Left forelimb (tissue), 1 donor: ENCODE results near the gene PARD3B.
"Not testable (repeated sequence)": the region's sequence is repeated elsewhere in the genome, so short reads cannot be mapped to it uniquely, and the experiment has no call there.

Experiments used
- DNase-seq: peaks from one replicate; pipeline ENCODE4 v3.0.0-alpha.2; 2018; ENCODE audit warnings: low spot score

PARD3B gene

DNA sequence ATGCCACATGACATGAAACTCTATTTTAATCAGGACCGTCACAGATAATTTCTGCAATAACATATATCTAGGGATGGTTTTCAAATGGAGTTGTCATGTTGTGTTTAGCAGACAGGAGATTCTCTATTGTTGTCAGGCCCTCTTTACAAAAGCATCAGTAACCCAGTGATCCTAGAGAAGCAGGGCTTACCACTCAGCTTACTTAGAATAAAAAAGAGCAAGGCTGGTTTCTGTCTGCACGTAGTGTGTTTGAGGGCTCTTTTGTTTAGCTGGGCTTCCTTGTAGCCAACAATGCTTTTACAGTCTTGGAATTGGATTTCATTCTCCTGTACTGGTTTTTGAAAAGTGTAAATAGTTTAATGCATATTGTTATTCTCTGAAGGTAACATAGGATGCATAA, 926.5 kb downstream of the PARD3B start:
- no peak for DNase-seq

DNA sequence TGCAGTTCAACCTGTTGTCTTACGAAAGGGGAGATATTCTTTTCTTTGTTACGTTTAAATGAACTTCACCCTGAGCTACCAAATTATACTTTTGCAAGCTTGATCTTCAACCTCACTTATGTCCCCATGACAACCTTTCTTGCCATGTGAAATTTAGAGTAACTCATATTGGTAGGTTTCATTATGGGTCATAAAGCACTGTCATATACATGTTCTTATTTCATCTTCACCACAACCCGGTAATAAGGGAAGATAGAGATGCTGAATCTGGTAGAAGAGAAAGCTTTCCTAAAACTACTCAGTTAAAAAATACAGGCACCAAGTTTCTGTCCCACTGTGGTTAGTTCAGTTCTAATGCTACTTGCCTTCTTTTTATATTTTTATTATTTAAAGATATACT, 928.5 kb downstream of the PARD3B start:
- no peak for DNase-seq

DNA sequence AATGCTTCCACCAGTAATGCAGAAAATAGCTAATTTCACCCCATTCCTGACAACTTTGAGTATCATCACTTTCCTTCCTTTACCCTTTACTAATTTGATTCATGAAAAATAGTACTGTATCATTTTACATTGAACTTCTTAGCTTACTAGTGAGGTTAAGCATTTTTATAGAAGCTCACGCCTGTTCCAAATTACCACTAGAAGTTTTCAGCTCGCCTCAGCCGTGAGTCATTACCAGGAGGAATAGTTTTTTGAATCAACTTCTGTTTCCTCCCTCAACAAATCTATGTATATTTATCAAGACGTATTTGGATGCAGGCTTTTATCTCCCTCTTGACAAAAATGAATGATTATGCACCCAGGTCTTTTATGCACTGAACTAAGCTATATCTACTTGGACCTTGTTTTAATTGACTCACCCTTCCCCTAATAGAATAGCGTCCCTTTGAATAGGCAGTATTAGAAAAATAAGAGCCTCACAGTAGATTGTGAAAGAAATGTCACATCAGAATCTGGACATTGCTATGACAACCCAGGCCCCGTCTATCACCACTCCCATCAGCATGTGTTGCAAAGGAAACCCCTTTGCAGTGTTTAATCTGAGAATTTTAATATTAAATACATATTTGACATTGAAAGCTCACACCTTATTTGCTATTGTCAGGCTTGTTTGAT, 929.6 kb downstream of the PARD3B start:
- no peak for DNase-seq

DNA sequence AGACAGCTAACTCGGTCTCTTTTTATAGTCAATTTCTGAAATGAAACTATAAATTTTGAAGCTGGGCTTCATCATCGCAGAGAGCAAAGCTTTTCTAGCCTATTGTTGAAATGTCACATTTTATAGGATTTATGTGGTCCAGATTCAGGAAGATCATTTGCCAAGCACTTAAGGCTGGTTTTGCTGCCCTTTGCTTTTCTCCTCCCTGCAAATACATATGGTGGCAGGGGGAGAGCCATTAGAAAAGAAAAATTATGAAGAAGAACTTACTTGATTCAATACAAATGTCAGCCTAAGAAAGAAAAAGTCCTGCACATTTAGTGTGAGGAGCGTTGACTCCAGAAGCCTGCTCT, 930.1 kb downstream of the PARD3B start:
- DNase-seq, result no peak

DNA sequence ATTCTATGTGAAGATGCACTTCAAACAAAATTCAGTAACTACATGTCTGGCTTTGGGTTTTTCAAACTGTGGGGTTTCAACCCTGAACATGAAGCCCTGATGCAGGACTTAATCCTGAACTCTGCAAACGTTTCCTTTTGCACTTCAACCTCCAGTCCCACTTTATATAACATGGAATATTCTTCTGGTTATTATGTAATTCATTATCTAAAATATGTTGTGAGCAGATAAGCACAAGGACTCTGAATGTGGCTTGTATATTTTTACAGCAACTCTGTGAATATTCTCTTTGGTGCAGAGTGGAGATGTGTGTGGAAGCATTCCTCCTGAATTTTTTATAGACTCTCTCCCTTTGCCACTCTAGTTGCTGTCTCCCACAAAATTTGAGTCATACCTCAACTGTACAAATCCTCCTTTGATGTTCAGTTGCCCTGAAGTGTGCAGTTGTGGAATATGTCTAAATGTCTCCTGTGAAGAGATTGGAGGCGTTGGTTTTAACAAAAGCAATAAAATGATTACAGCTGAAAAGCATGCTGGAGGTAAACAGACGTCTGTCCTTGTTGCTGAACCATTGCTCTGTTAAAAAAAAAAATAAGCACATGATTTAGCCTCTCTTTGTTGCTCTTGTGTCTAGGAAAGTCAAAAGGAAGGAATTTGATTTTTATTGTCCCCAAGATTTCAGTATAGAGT, 931.9 kb downstream of the PARD3B start:
- DNase-seq, result no peak

DNA sequence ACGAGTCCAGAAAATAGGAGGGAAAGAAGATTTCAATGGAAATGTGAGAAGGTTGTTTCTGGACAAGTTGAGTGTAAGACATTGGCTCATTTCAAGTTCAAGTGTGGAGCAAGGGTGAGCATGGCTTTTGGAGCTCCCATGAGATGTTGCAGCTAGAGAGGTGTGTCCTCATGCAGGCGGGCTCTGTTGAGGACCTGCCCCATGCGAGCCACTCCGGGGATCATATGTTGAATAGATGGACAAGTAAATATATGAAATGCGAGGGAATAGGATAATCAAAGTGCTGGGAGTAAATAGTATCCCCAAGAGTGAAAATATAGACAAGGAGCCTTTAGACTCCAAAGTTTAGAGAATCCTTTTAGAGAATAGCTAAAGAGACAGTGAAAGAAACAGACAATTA, 936.6 kb downstream of the PARD3B start:
- no peak for DNase-seq

DNA sequence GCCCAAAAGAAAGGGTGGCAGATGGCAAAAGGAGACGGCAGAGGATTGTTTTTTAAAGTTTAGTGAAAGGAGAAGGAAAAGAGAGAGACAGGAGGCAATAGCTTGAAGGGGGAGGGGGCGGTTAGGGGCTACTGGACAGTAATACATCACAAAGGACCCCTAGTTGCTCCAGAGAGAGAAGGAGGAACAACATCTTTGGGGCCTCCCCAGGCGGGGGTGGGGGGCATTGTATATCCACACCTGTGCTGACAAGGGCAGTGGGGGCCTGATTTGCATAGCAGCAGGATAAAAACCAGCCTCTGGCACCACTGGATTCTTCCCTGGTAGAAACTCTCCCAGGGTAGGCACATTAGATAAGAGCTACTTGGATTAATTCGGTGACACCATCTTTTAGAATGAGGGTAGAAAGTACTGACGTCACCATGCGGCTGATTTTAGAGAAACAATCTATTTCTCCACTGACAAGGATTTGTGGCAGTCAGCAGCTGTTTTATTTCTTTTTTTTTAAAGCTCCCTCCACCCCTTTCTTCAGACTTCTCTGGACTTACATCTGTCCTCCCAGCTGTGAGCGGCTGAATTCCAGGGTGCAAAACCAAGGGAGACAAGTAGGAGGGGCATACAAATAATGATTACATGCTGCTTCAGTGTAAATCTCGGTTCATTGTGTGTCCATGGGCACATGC, 937.3 kb downstream of the PARD3B start:
- DNase-seq, result no peak

DNA sequence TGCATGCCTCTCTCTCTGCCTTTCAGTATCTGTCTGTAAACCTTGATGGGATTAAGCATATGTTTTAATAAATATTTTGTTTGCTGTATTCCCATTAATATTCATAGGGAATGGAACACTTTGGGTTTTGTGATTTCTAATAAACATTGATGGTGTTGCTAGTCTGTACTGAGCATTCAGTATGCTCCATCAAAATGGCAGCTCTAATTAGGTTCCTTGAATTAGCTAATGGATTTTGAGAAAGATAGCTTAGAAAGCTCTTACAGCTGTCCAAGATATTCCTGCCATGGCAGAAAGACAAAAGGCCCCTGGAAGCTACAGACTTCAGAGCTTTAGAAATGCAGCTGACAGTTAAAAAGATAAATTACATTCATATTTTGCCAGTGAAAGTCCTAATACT, 937.8 kb downstream of the PARD3B start:
- no peak for DNase-seq

DNA sequence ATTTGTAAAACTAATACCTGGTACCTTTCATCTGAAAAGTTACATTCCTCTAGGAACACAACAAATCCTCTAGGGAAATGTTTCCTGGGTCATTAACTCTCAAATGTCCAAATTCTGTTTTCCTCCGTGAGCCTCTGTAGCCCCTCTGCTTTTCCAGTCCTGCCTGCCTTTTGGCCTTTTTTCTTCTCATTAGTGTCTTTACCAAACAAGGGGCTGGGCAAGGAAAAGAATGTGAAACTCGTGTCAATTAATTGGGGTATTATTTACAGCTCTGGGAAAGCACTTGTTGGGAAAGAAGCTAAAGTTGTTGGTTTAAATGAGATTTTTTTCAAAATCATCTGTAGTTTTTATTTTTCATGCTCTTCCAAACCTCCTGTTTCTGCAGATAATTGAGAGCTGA, 938.9 kb downstream of the PARD3B start:
- no peak for DNase-seq

DNA sequence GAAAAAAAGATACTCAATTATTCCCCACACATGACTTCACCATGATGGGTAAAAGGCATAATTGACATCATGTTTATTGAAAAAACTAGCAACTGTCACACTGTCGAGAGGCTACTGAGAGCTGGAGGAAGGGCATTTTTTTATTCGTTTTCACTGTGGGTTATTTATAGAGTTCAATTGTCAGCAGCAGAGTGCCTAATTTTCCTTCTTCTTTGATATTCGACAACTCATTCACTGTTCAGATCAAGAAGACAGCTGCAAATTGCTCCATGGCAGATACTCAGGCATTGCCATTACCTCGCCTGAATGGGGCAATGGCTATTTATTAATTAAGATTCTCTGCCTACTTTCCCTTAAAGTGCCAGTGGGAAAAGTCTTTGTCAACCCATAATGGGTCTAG, 939.5 kb downstream of the PARD3B start:
- no peak for DNase-seq

DNA sequence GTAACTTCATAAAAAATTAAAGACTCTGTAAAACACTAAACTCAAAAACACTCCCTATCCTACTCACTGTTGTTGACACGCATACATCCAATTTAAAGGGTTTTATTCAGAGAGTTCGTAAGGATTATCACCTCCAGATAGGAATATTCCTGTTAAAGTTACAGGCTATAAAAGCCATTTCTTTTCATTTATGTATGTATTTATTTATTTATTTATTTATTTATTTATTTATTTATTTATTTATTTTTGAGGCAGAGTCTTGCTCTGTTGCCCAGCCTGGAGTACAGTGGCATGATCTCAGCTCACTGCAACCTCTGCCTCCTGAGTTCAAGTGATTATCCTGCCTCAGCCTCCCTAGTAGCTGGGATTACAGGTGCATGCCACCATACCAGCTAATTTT, 948.3 kb downstream of the PARD3B start:
- not testable (repeated sequence) for DNase-seq

DNA sequence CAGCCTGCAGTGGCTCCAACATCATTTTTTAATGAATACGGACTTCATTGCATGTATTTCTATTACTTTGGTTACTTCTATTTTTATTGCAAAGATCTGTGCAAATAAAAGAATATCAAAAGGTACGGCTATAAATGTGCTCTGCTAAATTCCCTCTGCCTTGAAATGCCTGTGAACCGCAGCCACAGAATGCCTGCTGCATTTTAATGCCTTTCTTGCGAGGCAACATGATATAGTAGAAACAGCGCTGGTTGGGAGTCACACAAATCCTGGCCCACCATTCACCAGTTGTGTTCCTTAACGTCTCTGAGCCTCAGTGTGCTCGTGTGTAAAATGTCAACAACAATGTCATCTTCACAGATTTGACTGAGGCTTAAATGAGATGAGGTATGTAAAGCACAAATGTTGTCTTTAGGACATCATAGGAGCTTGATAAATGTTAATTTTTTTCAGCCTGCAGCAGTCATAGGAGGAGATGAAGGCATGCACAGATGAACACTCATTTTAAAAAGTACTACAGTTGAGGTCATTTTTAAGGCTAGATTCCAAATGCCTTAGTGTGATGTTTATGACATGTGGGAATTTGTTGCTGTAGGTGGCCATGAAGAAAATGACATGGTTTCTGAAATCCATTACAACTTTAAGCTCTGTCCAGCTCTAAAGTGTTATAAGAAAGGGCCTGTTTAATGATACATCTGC, 949.4 kb downstream of the PARD3B start:
- no peak for DNase-seq

DNA sequence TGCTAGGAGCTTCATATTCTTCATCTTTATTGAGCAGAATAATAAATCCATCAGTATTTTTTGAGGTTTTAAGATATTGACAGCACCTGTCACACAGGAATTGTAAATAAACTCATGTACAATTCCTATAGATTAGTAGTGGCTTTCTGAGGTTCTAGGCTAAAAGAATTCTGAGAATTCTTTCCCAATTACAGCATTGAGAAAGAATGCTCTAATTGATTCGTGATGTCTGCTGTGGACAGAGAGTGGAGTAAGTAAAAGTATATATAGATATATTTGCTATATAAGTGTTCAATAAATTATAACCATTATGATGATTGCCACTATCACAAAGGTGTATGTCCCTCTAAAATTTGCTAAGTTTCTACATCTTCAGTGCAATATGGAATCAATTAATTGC, 950.5 kb downstream of the PARD3B start:
- DNase-seq, result no peak

DNA sequence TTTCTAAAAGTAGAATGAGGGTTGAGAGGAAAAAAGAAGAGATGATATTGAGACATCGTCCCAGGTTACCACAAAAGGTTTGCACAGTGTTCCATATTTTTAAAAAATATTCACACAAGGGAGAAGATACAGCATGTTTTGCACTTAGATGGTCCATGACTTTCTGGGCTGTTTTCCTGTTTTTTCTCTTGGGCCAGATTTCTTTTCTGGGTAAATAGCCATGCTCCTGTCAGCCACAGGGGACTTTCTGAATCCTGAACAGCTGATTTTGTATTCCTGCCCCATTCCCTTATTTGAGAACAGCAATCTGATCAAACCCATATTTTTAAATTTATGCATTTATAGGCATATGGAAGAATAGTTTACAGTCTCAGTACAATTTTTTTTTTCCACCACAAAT, 951.1 kb downstream of the PARD3B start:
- no peak for DNase-seq

DNA sequence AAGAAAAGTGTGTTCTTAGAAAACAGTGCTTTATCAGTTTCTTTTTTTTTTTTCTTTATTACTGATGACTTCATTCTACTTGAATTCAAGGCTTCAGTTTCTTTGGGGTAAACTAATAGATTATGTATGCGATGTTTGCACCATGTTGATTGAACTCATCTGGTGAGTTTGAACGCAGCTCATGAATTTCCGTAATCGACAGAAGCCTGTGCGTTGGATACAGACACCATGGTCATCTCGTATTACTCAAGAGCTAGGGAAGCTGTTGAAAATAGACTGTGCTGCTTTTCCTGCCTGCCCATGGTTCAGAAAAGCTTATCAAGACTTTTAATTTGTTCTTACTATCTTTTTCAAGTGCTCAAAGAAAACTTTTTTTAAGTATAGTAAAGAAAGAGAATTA, 951.5 kb downstream of the PARD3B start:
- no peak for DNase-seq

DNA sequence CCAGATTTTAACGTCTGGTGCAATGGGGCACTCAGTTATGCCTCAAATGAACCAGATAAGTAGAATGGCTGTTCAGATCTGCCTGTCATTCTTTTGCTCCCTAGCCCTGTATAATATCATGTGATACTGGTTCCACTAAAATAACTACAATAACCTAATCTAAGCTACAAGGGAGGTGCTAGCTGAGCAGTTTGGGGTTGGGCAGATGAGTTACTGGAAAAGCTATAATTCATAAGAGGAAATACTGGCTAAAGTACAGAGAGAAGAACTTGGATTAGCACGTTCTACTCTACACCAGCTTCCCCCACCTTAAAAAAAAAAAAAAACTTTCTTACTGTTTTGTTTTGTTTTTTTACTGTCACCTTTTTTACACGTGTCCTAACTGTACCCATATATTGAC, 953.7 kb downstream of the PARD3B start:
- DNase-seq, result no peak

DNA sequence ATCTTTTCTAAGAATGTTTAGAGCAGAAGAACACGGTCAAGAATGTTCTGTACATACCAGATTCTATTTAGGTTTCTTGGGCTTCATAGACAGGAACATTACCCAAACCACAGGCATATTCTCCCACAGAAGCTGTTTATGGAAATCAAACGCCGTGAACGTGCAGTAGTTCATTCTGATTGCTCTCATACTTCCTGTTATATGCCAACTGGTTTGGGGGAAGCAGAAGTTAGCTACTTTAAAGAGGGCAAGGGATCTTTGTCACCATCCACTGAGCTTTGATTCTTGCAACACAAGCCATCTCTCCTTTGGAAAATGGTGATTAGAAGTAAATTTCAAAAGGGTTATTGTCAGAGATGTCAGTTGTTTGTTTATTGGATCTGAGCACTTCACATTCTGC, 954.8 kb downstream of the PARD3B start:
- DNase-seq, result no peak

DNA sequence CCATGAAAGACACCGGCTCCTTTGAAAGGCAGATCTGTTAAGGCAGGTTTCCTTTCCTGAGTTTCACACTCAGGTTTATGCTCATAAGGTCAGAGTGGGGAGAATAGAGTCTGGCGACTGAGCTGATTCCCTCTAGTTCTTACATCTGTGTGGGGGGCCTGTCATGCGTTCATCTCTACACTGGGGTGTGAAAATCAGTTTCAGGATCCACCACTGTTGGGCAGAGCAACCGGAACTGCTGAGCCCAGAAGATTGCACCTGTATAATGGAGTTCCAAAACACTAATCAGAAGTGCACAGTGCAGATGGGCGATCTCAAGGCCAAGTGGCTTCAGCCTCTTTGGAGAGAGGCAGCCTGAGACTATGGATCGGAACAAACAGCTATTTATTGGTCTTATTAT, 955.7 kb downstream of the PARD3B start:
- DNase-seq, result no peak

DNA sequence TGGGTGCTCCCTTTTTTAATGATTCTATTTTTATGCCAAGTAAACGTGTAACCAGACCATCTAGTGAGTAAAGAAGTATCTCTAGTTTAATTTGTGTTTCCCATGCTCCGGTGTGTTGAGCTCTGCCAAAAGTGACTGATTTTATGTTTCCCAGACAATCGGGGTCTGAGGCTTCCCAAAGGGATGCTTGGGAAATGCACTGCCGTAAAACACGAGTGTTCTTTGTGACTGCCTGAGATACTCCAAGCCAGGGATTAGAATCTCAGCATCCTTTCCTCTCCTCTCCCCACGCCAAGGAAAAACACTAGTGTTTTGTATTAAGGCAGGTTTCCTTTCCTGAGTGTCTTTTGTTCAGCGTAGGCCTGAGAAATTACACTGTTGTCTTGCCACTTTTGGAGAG, 956.6 kb downstream of the PARD3B start:
- no peak for DNase-seq

DNA sequence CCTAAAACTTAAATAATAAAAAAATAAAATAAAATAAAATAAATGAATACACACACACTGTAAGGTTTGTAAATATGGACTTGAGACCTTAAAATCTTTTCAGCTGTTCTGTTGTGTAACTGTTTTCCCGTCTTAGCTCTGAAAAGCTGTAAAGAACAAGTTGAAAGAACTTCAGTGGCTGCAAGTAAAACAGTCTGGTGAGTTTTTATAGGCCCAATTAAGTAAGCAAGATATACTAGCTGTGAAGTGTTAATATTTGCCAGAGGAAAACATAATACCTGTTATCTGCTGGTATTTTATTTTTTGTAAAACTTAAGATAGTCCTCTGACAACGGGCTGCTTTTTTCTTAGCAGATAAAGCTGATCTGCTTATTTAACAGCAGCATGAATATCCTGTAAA, 960.1 kb downstream of the PARD3B start:
- DNase-seq, result no peak

DNA sequence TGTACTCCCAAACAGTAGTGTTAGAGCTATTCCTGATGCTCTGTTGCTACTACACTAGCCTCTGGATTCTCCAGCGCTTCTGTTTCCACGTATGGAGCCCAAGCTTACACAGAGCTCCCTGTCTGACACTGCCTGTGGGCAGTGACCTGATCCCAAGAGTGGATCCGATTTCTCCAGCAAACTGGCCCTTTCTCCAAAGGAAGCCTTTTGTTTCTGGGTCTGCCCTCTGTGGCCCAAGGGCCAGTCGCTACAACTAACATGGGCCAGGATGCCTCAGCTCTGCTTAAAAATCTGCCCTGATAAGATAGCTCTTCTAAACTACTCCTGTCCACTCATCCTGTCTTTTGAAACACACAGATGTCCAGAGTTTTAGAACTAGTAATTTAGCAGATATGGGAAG, 964.4 kb downstream of the PARD3B start:
- no peak for DNase-seq

DNA sequence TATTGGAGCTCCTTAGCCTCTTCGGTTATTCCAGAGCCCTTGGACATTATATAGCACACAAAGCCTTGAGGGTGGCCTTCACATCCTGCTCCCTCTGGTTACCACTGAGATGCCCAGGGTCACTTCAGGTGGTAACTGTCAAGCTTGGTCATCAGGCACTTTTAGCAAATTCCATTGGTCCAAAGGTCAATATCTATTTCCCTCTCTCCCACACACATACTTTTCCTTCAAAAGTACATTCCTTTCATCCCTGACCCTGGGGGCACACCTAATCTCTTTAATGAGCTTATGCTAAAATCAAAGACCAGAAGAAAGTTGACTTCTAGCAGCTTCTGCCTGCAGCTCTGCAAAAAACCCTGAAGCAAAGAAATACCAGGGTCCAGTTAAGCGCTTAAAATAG, 965.1 kb downstream of the PARD3B start:
- DNase-seq, result no peak

DNA sequence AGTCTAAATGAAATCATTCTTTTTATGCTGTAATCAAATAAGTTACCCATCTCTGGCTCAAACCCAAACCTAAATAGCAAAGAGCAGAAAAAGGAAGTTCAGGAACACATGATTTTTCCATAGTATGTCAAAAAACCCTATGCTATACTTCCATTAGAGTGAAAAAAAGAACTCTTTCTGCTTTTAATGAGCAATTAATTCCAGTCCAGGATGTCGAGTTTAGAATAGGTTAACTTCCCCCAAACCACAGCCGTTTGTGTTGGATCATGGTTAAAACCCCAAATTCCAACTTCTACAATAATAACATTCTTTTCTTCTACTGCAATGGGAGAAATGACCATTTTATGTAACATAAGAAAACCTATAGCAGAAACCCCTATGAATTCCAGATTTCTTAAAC, 965.9 kb downstream of the PARD3B start:
- no peak for DNase-seq
